ENCODE results near the gene TRAK1. TPM values are rescaled to one million over a fixed set of nuclear protein-coding genes. Genes with fewer than 3 reads are reported as not detected.

The TRAK1 gene
- total RNA-seq, 1 experiment from 2014 or later = 15.5 TPM

DNA sequence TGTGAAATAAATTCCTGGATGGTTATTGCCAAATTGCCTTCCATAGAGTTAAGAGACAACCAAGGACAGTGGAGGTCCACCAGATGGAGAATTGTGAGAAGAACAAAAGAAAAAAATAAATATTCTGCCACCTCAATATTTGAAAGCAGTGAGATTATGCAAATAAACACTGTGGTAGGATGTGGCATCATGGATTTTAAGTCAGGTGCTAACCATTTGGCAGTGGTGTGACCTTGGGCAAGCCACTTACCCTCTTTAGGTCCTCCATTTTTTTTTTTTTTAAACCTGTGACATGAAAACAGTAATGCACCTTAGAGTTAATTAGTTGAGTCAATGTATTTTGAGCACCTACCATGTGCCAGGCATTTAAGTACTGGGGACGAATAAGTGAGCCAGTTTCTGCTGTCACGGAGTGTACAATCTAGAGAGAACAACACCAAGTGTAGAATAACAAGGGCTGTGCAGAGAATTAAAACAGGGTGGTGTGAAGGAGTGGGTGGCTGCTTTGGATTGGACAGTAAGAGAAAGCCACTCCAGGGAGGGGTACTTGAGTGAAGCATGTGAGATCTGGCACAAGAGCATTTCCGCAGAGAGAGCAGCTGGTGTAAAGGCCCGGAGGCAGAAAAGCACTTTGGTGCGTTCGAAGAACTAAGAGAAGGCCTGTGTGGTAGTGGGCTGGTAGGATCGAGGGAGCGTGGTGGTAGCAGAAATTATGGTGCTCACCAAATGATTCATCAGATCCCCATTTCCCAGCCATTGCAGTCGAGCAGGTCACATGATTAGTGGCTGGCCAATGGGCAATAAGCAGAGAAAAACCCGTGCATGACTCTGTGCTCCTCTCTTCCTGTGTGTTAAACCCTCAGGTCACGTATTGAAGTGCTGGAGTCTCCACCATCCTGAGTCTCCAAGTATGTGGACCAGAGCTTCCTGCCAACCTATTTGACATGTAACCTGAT lies 135.6 kb downstream of the TRAK1 start:
- DNase-seq (ENCODE audit: extremely low read depth, low read depth) = no peak

DNA sequence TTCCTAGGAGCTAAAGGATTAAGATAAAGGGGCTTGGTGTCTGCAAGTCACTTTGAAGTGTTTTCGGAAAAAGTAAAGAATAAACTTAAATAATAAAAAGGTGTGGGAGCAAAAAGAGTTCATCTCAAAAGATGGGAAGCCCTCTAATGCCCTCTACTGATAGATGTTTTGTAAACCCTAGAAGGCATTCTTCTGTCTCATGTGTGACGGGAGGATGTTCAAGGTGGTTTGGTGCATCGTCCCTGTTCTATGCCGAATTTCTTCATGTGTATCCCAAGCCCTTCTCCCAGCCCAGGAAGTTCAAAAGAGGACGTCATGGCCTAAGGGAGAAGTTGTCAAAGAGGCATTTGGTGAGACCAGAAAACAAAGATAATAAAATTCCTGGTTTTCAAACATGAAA lies 137.6 kb downstream of the TRAK1 start:
- no peak for DNase-seq (ENCODE audit: extremely low read depth, low read depth)

DNA sequence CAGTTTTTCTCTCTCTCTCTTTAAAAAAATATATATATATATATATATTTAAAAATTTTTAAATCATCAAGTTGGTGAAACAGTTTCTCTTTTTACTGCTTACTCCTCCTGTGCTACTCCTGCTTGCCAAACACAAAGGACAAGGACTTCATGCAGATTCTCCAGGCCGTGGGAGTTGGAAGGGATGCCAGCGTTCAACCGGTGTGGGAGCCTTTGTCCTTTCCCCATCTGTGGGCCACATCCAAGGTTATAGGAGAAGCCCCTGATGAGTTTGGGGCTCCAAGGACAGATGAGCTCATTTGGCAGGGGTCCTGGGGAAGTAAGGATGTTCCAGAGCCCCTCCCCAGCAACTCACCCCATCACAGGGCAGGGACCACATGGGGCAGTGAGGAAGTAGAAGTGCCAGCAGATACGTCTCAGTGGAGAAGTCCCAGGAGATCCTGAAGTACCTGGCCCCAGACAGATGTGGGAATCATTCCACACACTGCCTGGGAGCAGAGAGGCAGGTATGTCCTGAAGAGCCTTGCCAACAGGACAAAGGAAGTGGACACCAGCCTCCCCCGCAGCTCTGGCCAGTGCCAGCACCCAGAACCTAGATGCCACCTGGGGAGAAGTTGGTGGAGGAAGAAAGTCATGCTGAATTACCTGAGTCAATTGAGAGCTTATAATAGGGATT lies 138.2 kb downstream of the TRAK1 start:
- DNase-seq (ENCODE audit: extremely low read depth, low read depth) = no peak

DNA sequence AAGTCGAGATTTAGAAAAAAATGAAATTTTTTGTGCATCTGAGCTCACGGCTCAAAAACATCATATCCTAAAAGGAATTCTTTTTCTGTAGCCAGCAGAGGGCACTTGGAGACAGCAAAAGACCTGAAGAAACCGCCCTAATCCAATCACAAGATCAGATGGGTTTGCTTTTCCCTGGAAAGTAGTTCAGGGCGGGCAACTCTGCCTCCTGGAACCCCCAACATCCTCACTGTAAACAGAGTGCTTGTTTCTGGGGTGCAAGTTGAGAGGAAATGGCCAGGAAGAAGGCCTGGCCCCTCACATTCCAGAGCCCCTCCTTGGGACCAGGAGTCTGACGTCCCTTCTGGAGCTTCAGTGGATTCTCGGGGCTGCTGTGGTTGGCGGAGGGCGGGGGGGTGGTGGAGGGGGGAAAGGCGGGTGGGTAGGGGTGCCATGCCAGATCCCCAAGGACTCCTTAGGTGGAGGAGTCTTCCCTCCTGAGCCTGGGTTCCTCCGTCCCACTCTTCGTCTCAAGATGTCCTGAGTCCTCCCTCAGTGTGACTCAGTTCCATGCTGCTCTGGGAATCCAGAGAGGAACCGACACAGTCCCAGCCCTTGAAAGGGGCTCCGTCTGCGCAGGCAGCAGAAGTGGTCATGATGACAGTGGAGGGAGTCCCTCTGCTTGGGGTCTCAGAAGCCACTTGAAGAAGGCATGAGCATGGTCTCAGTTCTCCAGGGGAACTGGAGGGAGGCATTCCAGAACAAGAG lies 139.0 kb downstream of the TRAK1 start:
- DNase-seq (ENCODE audit: extremely low read depth, low read depth) = peak; percentile 40

DNA sequence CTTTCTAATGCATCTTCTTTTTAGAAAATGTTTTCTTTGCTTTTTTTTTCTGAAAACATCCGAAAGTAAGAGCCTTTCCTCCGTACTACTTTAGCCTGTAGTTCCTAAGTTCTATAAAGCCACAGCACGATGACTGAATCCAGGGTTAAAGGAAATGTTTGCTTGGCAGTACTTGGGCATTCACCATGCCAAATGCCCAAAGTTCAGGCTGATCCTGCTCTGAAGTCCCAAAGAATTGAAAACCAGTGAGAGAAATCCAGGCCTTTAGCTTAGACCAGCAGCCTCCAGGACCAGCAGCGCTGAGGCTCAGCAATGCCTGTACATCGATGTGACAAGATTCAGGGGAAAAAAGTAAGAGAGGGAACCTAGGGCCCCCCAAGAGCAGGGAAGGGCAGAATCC lies 139.7 kb downstream of the TRAK1 start:
- no peak for DNase-seq (ENCODE audit: extremely low read depth, low read depth)

DNA sequence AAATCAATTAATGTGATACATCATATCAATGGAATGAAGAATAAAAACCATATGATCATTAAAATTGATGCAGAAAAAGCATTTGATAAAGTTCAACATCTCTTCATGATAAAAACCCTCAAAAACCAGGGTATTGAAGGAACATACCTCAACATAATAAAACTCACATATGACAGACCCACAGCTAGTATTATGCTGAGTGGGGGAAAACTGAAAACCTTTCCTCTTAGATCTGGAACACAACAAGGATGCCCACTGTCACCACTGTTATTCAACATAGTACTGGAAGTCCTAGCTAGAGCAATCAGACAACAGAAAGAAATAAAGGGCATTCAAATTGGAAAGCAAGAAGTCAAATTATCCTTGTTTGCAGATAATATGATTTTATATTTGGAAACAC lies 144.4 kb downstream of the TRAK1 start:
- no peak for DNase-seq (ENCODE audit: extremely low read depth, low read depth)

DNA sequence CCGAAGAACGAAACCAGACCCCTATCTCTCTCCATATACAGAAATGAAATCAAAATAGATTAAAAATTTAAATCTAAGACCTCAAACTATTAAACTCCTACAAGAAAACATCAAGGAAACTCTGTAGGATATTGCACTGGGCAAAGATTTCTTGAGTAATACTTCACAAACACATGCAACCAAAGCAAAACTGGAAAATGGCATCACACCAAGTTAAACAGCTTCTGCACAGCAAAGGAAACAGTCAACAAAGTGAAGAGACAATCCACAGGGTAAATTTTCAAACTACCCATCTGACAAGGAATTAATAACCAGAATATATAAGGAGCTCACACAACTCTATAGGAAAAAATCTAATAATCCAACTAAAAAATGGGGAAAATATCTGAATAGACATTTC lies 145.5 kb downstream of the TRAK1 start:
- DNase-seq (ENCODE audit: extremely low read depth, low read depth) = no peak

DNA sequence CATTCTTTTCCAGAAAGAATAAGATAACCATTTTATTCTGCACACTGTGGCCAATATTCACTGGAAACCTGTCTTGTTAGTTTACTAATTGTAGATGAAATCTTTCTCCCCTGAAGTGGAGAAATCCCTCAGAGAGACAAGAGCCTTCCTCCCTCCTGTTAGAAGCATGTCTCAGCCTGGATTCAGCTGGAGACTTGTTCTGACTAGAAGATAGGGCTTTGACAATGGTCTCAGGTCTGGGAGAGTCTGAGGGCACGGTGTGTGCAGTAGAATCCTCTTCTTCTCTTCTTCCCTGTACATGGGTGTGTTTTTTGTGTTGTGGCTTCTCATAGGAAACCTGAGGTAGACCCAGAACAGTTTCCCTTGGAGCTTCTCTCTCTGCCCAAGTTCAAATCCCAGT lies 154.9 kb downstream of the TRAK1 start:
- no peak for DNase-seq (ENCODE audit: extremely low read depth, low read depth)

DNA sequence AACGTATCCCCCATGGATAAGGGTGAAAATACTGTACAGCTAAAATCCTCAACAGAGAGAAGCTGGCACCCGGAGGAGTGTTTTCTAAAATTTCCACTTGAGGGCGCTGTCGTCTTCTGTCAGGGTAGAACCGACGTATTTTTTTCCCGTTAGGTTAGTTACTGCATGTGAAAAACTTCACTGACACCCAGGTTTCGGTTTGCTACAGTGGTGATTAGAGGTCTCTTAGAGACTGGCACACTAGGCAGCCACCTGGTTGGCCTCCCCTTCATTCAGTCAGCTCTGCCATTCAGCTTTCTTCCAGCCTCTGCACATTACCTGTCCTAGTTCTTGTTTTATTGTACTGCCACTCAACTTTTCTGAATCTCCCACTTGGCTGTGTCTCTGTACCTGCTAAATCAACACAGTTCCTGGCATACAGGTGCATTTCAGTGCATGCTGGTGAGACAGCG lies 156.4 kb downstream of the TRAK1 start:
- peak; percentile 39 for DNase-seq (ENCODE audit: extremely low read depth, low read depth)

DNA sequence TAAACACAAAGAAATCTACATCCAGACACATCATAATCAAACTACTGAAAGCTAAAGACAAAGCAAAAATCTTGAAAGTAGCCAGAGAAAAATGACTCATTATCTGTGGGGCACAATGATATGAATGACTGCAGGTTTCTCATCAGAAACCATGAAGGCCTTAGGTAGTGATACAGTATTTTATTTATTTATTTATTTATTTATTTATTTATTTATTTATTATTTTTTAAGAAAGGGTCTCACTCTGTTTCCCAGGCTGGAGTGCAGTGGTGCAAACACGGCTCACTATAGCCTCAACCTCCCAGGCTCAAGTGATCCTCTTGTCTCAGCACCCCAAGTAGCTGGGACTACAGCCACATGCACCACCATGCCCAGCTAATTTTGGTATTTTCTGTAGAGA lies 159.6 kb downstream of the TRAK1 start:
- DNase-seq (ENCODE audit: extremely low read depth, low read depth) = no peak

DNA sequence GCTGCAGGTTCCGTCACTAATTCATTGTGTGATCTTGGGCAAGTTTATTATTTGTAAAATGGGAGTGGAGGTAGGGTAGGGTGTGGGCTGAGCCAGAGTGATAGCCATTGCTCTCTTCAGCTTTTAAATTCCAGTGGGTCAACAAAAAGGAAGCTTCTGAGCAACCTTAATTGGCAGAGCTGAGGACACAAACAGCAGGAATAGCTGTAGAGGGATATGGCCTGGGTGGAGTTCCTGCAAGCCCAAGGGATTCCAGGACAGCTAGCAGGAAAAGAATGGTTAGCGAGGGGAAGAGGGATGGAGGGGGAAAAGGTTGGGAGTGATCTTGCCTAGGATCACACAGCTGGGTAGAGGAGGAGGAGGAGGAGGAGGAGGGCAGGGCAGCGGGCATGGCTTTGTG lies 163.4 kb downstream of the TRAK1 start:
- no peak for DNase-seq (ENCODE audit: extremely low read depth, low read depth)

DNA sequence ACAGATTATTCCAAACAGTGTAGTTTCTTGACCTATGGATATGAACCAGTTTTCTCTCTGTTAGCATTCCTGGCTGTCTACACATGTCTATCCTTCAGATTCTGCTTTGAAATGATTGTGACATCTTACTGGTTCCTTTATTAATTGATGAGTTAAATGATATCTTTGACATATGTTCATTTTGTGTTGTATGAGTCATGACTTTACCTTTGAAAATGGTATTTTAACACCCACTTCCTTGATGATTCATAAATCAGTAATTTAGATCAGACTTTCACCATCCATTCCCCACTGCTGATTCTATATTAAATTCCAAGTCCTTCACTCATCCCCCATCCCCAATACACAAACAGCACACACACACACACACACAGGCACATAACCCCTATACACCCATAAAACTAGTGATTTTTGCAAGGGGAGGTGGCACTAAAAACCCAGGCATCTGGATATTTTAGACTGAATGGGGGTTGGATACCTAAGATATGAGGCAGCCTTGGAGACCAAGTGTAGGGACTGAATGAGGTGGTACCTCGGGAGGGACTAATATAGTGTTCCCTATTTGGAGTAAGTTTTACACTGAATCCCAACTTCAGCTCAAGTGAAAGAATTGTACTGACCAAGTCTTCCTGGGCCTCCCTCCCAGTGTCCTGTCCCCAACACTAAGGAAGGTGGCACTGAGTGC lies 165.1 kb downstream of the TRAK1 start:
- DNase-seq (ENCODE audit: extremely low read depth, low read depth) = no peak

DNA sequence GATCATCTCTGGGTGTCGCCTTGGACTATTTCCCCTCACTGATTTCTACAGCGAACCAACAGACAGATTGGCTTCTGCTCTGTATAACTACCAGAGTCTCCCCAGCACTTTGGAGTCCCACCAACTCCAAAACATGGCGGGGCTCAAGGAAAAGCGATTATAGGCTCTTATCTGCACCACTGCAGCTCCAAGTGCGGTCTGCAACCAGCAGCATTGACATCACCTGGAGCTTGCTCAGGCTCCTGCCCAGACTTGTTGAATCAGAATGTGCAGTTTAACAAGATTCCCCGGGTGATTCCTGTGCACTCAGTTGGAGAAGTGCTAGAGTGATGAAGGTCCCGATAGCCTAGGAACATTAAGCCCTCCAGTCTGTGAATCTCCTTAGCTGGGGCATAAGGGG lies 165.8 kb downstream of the TRAK1 start:
- DNase-seq (ENCODE audit: extremely low read depth, low read depth) = no peak

DNA sequence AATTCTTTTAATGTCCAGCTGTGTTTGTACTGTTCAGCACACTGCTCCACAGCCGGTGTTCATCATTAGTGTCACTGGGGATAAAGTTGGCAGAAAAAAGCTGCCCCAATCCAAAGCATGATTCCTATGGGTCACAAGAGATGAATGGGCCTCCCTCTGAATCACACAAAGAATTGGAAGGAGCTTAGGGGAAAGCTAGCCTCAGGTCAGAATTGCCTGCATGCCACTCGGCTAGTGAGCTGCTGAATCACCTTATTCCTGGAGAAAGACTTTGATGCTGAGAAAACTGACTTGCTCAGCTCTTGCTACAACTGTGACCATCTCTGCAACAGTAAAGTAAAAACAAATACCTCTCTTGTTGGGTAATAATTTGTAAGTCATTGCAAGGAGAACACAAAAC lies 171.4 kb downstream of the TRAK1 start:
- DNase-seq (ENCODE audit: extremely low read depth, low read depth) = no peak

DNA sequence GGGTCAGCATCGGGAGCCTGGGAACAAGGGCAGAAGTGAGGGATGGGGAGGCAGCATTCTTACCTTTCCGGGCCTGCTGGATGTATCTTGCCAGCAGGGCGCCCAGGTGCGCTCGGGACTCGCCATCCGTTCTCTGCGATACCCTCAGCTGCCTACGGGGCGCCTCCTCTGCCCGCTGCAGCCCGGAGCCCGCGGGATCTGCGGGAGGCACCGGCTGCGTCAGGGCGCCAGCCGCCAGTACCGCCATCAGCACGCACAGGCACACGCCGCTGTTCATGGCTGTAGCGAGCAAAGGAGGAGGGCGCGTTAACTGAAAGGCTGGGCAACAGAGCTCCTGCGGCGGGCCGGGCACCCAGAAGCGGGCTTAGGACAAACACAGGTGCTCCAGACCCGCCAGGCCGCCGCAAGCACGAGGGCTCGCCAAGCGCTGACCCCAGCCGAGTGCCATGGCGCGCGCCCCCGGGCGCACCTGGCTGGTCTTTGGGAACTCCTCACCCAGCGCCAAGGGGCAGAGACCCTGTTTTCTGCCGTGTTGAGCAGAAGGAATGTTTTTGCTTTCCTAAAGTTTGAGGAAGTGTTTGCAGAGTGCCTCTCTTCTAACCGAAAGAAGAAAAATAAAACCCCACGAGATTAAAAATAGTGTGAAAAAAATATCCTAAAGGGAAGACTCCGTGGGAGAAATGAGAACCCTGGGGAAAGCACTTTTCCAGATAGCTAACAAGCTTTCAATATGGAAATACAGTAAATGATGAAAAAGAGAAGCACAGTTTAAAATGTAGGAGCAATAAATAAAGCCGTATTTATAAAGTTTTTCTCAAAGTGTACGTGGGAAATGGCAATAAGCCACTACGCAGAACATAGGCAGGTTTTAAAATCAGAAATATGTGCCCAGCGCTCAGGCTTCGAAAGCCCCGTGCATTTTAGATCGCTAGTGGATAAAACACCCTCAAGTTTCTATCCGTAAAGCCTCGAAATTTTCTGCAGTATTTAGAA lies 172.5 kb downstream of the TRAK1 start:
- DNase-seq (ENCODE audit: extremely low read depth, low read depth) = no peak

DNA sequence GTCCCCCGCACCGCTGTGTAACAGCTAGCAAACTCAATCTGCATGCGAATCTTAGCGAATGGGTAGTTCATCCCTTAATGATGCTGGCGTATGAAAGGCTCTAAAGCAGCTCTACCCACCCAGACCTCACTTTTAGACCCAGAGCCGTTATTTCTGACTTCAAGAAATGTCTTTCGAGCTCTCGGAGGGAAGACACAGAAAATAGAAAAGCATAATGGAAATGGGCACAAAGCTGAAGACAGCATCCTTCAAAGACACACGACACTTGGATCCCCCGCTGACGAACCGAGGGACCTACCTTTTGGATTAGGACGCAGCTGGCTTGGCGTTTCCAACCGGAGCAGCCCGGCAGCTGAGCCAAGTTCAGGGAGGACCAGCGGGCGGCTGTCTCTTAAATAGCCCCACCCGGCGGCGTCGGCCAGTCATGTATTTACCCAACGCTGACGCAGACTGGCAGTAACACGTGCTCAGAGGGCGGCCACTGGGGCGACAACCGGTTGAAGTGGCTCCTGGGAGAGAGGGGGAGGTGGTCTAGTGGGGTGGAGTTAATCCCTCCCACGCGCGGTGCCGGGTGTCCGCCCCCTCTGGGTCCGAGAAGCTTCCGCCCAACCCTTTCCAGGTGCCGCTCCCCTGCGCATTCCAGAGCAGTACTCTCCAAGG lies 173.4 kb downstream of the TRAK1 start:
- DNase-seq (ENCODE audit: extremely low read depth, low read depth) = no peak

DNA sequence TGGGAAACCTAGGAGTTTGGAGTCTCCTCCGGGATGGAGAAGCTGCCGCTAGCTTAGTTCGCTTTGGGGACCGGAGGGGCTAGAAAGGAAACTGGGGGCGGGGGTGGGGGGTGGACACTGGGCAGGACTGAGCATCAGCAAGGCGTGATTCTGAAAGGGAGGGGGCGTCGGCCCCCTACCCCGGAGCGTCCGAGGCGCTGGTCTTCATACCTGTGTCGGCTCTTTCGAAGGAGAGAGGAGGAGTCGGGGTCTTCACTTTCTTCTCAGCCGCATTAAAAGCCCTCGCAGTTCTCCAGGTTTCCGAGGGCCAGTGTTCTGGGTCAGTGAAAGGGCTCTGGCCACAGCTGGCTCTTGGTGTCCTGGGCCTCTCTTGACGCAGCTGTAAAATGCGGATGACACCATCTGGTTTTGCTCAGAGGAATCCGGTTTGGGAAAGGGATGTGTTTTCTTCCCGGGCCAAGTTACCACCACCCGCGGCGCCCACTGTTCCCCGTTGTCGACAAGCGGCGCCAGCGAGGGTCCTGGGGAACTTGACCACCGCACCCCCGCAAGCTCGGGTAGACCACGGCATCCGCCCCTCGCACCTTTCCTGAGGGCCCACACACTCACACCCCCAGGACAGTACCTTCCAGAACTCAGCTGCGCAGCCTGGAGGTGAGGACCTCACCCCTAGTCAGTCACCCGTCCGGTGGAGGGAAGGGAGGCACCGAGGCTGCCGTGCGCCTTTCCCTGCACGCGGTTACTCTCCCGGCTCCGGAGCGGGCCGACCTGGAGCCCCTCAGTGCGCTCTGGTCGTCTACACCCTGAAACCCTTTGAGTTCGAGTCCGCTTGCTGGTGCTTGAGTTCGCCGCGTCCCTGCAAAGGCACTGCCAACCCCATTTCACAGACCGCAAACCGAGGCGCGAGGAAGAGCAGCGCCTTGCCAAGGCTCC lies 174.2 kb downstream of the TRAK1 start:
- DNase-seq (ENCODE audit: extremely low read depth, low read depth) = no peak

DNA sequence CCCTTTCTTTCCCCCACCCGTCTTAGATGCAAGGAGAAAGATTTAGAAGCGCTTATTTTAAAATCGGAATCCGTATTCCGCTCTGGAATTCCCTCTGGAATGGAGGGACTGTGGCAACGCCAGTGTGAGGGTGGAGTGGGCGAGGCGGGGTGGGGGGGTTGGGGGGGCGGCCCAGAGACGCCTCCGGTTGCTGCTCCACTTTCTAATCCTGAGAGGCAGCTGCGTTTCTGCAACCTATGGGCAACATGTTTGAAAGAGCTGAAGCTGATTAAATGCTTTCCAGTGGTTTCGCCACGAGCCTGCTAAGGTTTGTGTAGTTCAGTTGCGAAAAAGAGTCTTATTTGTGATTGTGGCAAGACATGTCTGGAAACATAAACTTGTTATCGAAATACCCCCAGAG lies 174.9 kb downstream of the TRAK1 start, which contains the start of gene CCK:
Gene CCK (minus strand): TSS at position 101 of the 400 bp plus-strand sequence. CDS start 2,555 bp downstream, outside the sequence.
- DNase-seq (ENCODE audit: extremely low read depth, low read depth) = no peak

Data from NCI-H460 (cell line).